Measurements from ENCODE around the gene SETDB2. TPM values are rescaled to one million over a fixed set of nuclear protein-coding genes. Genes with fewer than 3 reads are reported as not detected.

SETDB2 gene
- total RNA-seq, 1 donor from 2014 or later, result 13.4 TPM

DNA sequence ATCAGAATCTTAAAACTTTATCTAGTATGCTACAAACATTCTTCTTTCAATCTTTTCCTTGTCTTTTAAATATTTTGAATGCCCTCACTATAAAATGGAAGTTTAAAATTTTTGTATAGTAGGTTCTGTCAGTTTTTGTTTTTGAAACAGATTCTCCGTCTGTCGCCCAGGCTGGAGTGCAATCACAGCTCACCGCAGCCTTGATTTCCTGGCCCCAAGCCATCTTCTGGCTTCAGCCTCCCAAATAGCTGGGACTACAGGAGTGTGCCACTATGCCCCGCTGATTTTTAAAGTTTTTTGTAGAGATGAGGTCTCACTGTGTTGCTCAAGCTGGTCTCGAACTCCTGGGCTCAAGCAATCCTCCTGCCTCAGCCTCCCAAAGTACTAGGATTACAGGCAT lies 72.4 kb downstream of the SETDB2 start:
- DNase-seq (no peak), ATAC-seq (ENCODE audit: poor library complexity) (peak; percentile 79)
- intact Hi-C loops (cut with DNase I), result no loop called here

- intact Hi-C loops (cut with DNase I), result no loop called here
- DNase-seq (no peak), ATAC-seq (ENCODE audit: poor library complexity) (peak; percentile 45)
These were observed 73.4 kb downstream of the SETDB2 start for GRCh38 chr13:49517461-49517860.

GRCh38 chr13:49521224-49521623 lies 77.2 kb downstream of the SETDB2 start:
- intact Hi-C loops (cut with DNase I), result no loop called here
- ATAC-seq (ENCODE audit: poor library complexity) (peak; percentile 75), DNase-seq (no peak)

GRCh38 chr13:49524740-49525501 lies 80.8 kb downstream of the SETDB2 start:
- DNase-seq (no peak), ATAC-seq (ENCODE audit: poor library complexity) (no peak)
- intact Hi-C loops (cut with DNase I), result no loop called here

- intact Hi-C loops (cut with DNase I), result no loop called here
- ATAC-seq (ENCODE audit: poor library complexity) (peak; percentile 66), DNase-seq (peak; percentile 62)
These were observed 83.0 kb downstream of the SETDB2 start for GRCh38 chr13:49527123-49527522.

GRCh38 chr13:49528161-49528560 lies 84.1 kb downstream of the SETDB2 start:
- no peak for DNase-seq
- intact Hi-C loops (cut with DNase I), result no loop called here
- no peak for ATAC-seq (ENCODE audit: poor library complexity)

- ATAC-seq (ENCODE audit: poor library complexity) (no peak), DNase-seq (no peak)
- intact Hi-C loops (cut with DNase I), result no loop called here
These were observed 86.4 kb downstream of the SETDB2 start for GRCh38 chr13:49530457-49530856.

- no peak for DNase-seq
- intact Hi-C loops (cut with DNase I), result no loop called here
- ATAC-seq (ENCODE audit: poor library complexity), result peak; percentile 67
These were observed 88.5 kb downstream of the SETDB2 start for GRCh38 chr13:49532593-49532992.

DNA sequence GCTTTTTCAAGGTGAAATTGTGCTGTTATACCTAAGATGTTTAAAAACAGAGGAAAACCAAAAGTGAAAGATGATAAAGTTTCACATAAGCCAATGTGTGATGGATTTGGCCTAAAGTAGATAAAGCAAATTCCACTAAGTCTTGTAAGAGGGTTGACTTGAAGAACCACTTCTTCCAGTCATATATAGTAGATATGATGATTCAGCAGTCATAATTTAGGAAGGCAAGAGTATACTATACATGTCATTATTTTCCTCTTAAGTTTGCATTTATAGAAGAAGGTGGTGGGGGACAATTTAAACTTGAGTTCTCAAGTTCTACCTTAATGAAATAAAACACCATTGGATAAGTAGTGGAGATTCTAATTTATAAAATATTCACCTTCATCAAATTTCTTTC lies 88.9 kb downstream of the SETDB2 start:
- intact Hi-C loops (cut with DNase I), result no loop called here
- no peak for DNase-seq
- no peak for ATAC-seq (ENCODE audit: poor library complexity)

DNA sequence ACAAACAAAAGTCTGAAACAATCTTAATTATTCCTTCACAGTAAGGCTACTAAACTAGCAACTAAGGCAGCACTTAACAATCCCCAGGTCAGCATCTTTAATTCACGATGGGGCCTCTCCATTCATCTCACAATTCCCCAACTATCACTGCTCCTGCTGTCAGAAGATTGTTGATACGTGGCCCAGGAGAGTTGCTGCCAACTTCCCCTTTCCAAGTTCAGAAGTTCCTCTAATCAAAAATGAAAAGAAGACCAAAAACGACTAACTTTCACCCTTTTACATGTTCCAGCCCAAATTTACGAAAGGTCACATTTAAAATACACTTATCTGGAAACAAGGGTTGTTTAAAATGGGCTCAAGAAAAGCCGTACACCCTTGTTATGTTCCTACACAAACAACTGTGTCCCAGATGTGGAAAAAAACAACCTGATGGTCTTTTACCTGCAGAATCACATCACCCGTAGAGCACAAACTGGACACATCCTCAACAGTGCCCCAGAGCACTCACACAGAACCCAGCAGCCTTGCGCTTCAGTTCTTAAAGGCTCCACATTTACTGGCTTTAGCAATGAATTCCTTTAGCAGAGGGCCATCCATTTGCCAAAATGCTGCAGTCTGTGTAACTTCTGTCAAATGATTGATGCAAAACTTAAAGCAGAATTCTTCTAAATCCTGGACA lies 89.7 kb downstream of the SETDB2 start:
- ATAC-seq (ENCODE audit: poor library complexity) (no peak), DNase-seq (no peak)
- intact Hi-C loops (cut with DNase I), result no loop called here

DNA sequence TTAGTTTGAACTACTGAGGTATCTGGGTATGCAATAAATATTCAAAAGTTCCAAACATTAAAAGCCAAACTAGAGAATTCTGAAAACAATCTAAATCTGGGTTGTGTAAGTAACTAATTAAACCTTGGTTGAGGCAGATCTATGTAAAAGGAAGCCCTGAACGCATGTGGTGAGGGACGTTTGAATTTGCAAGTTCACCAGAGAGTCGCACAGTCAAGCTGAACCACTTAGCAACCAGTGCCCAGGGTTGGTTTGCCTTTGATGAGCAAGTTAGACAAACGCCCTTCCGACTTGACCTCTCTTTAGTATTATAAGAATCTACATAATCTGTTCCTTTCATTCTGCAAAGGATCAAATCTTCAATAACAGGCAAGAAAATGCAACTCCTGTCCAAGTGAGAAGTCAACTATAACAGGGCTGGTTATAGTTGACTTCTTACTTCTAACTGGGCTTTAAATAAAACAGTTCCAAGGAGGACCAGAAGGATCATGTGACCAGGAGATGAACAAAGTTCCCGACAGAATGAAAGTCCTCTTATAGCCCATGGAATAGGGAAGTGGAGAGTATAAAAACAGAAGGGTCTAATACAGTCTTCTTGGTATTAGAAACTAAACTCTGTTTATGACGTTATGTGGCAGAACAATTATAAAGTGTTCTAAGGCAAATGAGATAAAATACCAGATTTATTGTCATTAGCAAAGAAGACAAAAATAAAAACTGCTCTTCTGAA lies 92.2 kb downstream of the SETDB2 start:
- no peak for ATAC-seq (ENCODE audit: poor library complexity)
- DNase-seq, result no peak
- intact Hi-C loops (cut with DNase I), result no loop called here

DNA sequence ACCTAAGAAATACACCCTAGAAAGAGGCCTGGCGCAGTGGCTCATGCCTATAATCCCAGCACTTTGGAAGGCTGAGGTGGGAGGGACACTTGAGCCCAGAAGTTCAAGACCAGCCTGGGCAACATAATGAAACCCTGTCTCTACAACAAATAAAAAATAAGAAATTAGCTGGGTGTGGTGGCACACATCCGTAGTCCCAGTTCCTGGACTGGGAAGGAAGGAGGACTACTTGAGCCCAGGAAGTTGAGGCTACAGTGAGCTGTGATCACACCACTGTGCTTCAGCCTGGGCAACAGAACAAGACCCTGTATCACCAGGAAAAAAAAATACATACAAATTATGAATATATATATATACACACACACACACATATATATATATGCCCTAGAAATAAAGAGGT lies 94.3 kb downstream of the SETDB2 start:
- intact Hi-C loops (cut with DNase I), result no loop called here
- DNase-seq (no peak), ATAC-seq (ENCODE audit: poor library complexity) (no peak)

DNA sequence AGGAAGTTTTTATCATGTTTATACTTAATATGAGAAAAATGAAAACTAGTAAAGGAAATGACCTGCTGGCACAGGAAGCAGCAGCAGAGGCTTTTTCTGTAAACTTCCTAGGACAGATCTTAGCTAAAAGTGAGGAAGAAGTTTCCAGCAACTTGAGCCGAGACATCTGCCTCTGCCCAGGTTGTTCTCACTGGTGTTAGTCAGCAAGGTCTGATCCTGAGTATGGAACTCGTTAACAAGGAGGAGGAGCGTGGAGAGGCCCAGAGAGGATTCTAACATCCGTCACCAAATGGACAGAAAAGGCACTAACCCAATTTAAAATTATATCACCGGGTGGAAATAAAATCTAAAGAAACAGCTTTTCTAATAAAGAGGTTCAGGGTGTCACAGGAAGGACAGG lies 95.2 kb downstream of the SETDB2 start:
- intact Hi-C loops (cut with DNase I), result no loop called here
- ATAC-seq (ENCODE audit: poor library complexity) (no peak), DNase-seq (no peak)

DNA sequence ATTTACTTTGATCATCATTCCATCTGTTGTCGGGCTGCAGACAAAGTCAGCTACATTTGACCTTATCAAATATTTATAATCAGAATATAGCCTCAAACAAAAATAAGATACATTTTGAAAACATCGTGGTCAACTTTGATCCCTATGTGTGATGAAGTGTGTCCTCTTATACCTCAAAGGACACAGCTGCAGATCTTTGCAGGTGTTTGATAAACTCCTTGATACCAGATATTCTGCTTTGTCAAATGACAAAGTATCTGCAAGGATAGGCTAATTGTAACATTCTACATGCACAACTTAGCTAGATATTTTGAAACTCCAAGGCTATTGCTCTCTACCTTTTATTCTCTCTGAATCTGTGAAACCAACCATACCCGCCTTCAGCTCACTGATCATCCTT lies 95.7 kb downstream of the SETDB2 start:
- DNase-seq, result no peak
- ATAC-seq (ENCODE audit: poor library complexity), result no peak
- intact Hi-C loops (cut with DNase I), result no loop called here

- DNase-seq (no peak), ATAC-seq (ENCODE audit: poor library complexity) (no peak)
- intact Hi-C loops (cut with DNase I), result no loop called here
These were observed 96.5 kb downstream of the SETDB2 start for GRCh38 chr13:49540552-49540951.

GRCh38 chr13:49543656-49544055 lies 99.6 kb downstream of the SETDB2 start:
- no peak for DNase-seq
- ATAC-seq (ENCODE audit: poor library complexity), result no peak
- intact Hi-C loops (cut with DNase I), result no loop called here

Data from Right ventricle myocardium superior (tissue), 1 donor.